ENCODE data around the gene BMAL1.

BMAL1 gene

DNA sequence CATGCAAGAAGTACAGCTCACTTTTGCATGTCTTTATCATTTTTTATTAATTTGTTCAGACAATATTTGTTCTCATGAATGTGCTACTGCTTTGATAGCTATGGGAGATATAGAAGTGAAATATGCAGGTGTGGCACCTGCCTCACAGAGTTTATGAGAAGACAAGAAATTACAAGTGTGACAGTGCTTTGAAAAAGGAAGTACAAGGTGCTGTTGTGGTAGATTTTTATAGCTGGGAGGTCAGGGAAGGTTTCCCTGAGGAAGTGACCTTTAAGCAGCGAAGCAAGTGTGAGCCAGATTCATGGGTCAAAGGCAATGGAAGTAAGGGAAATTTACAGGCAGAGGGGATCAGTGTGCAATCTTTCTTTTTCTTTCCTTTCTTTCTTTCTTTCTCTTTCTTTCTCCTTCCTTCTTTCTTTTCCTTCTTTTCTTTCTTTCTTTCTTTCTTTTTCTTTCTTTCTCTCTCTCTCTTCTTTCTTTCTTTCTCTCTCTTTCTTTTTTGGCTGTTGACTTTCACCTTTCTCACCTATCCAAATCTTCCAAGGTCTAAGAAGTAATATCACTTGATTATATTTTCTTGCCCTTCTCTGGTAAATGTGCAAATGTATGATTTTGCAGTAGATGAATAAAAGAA, 6.4 kb upstream of the BMAL1 start:
- no peak overlapping the region for H3K4me3 ChIP-seq
- no peaks in the 10 kb centered on the region for H3K9me3 ChIP-seq (ENCODE audit: low read depth, low read length)
- no peak overlapping the region for H3K27ac ChIP-seq
- TF ChIP-seq FOXP2 (optimal IDR thresholded peaks at IDR 0.05; ENCODE audit: control extremely low read depth, extremely low read length, insufficient read depth) (no peak), EZH2 (IDR thresholded peaks at IDR 0.05) (no peak), POLR2AphosphoS5 (IDR thresholded peaks at IDR 0.05; ENCODE audit: borderline replicate concordance, low read depth, low read length) (no peak)
- DNase-seq (ENCODE audit: low read depth, low spot score), result no peak
- no peak overlapping the region for H3K9ac ChIP-seq (ENCODE audit: insufficient read length)
- H3K36me3 ChIP-seq (ENCODE audit: insufficient read depth, low read length), result no peaks in the 10 kb centered on the region

DNA sequence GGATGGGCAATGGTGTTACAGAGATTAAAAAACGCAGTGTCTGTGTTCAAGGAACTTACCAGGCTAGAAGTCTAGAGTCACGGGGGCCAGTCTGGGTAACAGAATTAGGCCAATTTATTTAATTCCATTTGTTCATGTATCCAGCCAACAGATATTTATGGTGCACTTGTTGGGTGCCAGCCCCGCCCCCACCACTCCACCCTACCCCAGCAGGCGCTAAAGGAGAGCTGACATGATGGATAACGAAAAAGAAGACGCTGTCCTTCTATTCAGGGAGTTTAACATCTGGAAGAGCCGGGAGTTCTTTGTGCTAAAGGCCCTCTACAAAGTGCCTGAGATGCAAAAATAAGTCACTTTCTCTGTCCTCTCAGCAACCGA, 1.1 kb upstream of the BMAL1 start:
- H3K36me3 ChIP-seq (ENCODE audit: insufficient read depth, low read length), result no peaks in the 10 kb centered on the region

DNA sequence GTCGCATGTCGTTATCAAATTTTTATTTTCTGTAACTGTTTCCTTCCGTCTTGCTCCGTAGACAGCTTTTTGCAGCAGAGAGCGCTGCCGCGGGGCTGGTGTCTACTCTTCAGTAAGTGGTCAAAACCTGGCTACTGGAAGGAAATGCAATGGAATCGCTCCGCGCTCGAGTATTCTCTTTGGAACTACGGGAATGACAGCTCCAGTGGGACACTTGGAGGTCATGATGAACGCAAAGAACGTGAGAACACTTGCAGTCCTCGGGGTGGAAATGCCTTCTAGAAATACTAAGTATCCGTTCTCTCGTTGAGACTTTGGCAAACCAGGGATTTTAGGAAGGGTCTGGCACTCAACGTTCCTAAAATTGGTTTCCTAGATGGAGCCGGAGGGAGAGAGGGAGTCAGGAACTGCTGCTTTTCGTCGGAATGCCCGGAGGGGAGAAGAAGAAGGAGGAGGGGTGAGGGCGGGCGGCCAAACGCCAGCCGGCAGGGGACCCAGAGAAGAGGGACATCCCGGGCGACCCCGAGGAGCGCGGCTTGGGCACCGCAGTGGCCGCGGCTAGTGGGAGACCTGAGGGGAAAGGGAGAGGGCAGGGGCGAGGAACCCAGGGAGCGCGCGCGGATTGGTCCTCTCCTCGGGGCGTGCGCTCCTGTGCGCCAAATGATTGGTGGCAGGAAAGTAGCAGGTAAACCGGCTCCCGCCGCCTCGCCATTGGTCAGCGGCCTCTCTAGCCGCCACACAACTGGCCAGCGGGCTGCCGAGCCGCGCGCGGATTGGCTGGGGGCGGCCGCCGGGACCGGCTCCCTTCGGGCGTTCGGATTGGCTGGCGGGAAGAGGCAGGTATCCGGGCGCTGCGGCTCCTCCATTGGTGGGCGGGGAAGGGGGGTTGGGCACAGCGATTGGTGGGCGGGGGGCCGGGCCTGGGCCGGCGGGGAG, 490 bp upstream of the BMAL1 start:
- TF ChIP-seq FOXP2 (optimal IDR thresholded peaks at IDR 0.05; ENCODE audit: control extremely low read depth, extremely low read length, insufficient read depth) (no peak), POLR2AphosphoS5 (IDR thresholded peaks at IDR 0.05; ENCODE audit: borderline replicate concordance, low read depth, low read length) (no peak), EZH2 (IDR thresholded peaks at IDR 0.05) (peak; percentile 66)
- no peak overlapping the region for H3K9ac ChIP-seq (ENCODE audit: insufficient read length)
- peak overlapping the region; percentile 83 for H3K4me3 ChIP-seq
- no peak overlapping the region for H3K27ac ChIP-seq
- H3K9me3 ChIP-seq (ENCODE audit: low read depth, low read length), result no peaks in the 10 kb centered on the region
- no peak for DNase-seq (ENCODE audit: low read depth, low spot score)
- no peaks in the 10 kb centered on the region for H3K36me3 ChIP-seq (ENCODE audit: insufficient read depth, low read length)

More for the DNA sequence above, 1.1 kb upstream of the BMAL1 start:
- H3K27ac ChIP-seq, result no peak overlapping the region
- no peak for DNase-seq (ENCODE audit: low read depth, low spot score)
- no peaks in the 10 kb centered on the region for H3K9me3 ChIP-seq (ENCODE audit: low read depth, low read length)
- peak overlapping the region; percentile 83 for H3K4me3 ChIP-seq
- no peak for TF ChIP-seq EZH2 (IDR thresholded peaks at IDR 0.05)
- TF ChIP-seq FOXP2 (optimal IDR thresholded peaks at IDR 0.05; ENCODE audit: control extremely low read depth, extremely low read length, insufficient read depth), result no peak
- TF ChIP-seq POLR2AphosphoS5 (IDR thresholded peaks at IDR 0.05; ENCODE audit: borderline replicate concordance, low read depth, low read length), result no peak
- no peak overlapping the region for H3K9ac ChIP-seq (ENCODE audit: insufficient read length)

DNA sequence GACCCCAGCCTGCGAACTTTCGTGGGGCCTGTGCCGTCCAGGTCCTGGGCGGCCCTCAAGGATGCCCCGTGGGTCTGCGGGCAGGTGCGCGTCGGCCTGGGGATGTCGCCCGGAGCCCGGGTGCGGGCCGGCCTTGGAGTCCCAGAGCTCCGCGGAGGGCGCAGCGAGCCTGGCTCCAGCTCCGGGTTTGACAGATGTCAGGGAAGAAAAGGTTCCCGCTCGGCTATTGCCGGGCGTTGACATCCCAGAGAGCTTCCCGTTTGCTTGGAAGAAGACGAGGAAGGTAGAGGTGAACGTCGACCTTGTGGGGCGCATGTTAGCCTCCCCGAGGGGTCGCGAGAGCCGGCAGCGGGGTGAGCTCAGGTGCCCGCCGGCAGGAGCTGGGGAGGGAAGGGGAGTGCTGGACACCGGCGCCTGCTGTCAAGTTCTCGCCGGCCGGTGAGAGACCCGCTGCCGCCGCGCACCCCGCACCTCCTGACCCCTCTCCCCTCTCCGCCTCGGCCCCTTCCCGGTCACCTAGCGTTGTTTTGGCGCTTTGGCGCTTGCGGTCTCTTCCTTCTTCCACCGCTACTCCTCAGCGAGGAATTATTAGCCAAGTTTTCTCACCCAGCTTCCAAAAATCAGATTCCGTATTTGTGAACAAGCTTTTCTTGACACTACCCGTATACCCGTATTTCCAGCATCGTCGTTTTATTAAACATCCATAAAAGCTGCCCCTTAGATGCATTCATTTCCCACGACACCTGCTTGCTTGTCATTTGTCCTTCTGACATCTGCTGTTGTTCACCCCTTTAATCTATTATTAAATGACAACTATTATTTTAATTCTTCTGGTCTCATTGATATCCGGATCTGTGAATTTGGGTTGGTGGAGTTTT, 1.3 kb downstream of the BMAL1 start:
- H3K27ac ChIP-seq, result no peak overlapping the region
- no peaks in the 10 kb centered on the region for H3K36me3 ChIP-seq (ENCODE audit: insufficient read depth, low read length)
- no peaks in the 10 kb centered on the region for H3K9me3 ChIP-seq (ENCODE audit: low read depth, low read length)
- H3K4me3 ChIP-seq, result peak overlapping the region; percentile 83
- TF ChIP-seq EZH2 (IDR thresholded peaks at IDR 0.05) (peak; percentile 70), FOXP2 (optimal IDR thresholded peaks at IDR 0.05; ENCODE audit: control extremely low read depth, extremely low read length, insufficient read depth) (no peak)
- no peak for DNase-seq (ENCODE audit: low read depth, low spot score)
- H3K9ac ChIP-seq (ENCODE audit: insufficient read length), result no peak overlapping the region

DNA sequence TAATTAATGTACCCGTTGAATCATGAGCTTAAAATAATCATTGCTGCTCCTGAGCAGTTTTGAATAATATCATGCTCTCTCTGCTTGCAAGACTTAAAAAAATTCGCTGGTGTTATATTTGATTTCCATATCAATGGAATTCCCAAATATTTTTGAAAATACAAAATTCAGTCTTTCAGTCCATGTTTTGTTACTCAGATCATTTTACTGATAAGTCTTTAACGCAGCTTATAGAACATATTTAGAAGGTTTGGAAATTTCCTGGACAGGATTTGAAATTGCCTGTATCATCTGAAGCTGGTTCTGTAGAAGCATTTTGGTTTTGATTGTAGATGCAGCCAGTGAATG, 1.9 kb downstream of the BMAL1 start:
- DNase-seq (ENCODE audit: low read depth, low spot score), result no peak
- H3K9ac ChIP-seq (ENCODE audit: insufficient read length), result no peak overlapping the region
- TF ChIP-seq FOXP2 (optimal IDR thresholded peaks at IDR 0.05; ENCODE audit: control extremely low read depth, extremely low read length, insufficient read depth) (no peak), EZH2 (IDR thresholded peaks at IDR 0.05) (no peak), POLR2AphosphoS5 (IDR thresholded peaks at IDR 0.05; ENCODE audit: borderline replicate concordance, low read depth, low read length) (no peak)

DNA sequence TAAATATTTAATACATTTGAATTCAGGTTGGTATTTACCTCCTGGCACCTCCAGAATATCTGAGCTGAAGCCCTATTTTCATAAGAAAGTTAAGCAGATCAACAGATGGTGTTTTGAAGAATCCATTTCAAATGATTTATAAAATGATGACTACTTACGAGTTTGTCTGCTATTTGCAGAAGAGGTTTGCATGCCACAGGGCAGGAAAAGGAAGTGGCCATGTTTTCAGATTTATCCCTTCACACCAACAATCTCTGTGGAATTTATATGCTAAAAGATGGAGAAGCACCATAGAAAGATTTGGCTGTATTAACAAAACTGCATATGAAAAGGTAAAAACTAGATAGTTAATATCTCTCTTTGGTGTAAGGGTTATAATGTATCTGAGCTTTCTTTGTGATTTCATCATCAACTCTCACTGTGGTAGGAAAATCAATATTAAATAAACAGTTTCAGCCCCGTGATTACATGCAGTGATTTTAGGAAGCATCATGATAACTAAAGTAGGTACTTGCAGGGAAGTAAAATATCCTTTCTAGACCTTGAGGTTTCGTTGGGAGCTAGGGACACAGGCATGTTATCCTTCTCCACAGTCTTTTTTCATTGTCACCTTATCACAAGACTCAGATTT, 2.6 kb downstream of the BMAL1 start:
- Histone ChIP-seq H3K27ac (no peak overlapping the region), H3K9me3 (ENCODE audit: low read depth, low read length) (no peaks in the 10 kb centered on the region), H3K9ac (ENCODE audit: insufficient read length) (no peak overlapping the region), H3K4me3 (no peak overlapping the region), H3K36me3 (ENCODE audit: insufficient read depth, low read length) (no peaks in the 10 kb centered on the region)
- no peak for DNase-seq (ENCODE audit: low read depth, low spot score)
- TF ChIP-seq POLR2AphosphoS5 (IDR thresholded peaks at IDR 0.05; ENCODE audit: borderline replicate concordance, low read depth, low read length), result no peak
- TF ChIP-seq FOXP2 (optimal IDR thresholded peaks at IDR 0.05; ENCODE audit: control extremely low read depth, extremely low read length, insufficient read depth), result no peak
- TF ChIP-seq EZH2 (IDR thresholded peaks at IDR 0.05), result no peak

More for the DNA sequence above, 1.9 kb downstream of the BMAL1 start:
- H3K9me3 ChIP-seq (ENCODE audit: low read depth, low read length), result no peaks in the 10 kb centered on the region
- no peaks in the 10 kb centered on the region for H3K36me3 ChIP-seq (ENCODE audit: insufficient read depth, low read length)
- no peak overlapping the region for H3K4me3 ChIP-seq
- H3K27ac ChIP-seq, result no peak overlapping the region

DNA sequence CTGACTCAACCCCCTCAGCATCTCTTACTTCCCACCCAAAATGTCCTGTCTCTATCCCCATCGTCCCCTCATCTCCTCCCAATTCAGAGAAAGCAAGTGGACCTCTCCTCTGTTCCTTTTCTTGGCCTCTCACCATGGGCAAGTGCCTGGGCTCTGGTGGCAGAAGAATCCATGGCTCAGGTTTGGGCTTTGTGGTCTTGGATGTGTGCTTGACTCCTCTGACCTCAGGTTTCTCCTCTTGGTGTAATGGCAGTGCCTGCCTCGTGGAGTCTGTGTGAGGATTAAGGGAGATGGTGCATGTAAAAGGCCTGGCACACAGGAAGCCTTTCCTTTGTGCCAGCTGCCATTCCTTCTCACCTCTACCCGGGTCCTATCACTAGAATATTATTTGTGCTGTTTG, 3.2 kb downstream of the BMAL1 start:
- Histone ChIP-seq H3K9ac (ENCODE audit: insufficient read length) (no peak overlapping the region), H3K4me3 (no peak overlapping the region), H3K36me3 (ENCODE audit: insufficient read depth, low read length) (no peaks in the 10 kb centered on the region), H3K27ac (no peak overlapping the region), H3K9me3 (ENCODE audit: low read depth, low read length) (no peaks in the 10 kb centered on the region)
- DNase-seq (ENCODE audit: low read depth, low spot score), result no peak
- TF ChIP-seq POLR2AphosphoS5 (IDR thresholded peaks at IDR 0.05; ENCODE audit: borderline replicate concordance, low read depth, low read length) (no peak), EZH2 (IDR thresholded peaks at IDR 0.05) (no peak), FOXP2 (optimal IDR thresholded peaks at IDR 0.05; ENCODE audit: control extremely low read depth, extremely low read length, insufficient read depth) (no peak)
